ENCODE results near the gene RWDD2A.
"Not testable (repeated sequence)": the region's sequence is repeated elsewhere in the genome, so short reads cannot be mapped to it uniquely, and the experiment has no call there.

Gene RWDD2A

DNA sequence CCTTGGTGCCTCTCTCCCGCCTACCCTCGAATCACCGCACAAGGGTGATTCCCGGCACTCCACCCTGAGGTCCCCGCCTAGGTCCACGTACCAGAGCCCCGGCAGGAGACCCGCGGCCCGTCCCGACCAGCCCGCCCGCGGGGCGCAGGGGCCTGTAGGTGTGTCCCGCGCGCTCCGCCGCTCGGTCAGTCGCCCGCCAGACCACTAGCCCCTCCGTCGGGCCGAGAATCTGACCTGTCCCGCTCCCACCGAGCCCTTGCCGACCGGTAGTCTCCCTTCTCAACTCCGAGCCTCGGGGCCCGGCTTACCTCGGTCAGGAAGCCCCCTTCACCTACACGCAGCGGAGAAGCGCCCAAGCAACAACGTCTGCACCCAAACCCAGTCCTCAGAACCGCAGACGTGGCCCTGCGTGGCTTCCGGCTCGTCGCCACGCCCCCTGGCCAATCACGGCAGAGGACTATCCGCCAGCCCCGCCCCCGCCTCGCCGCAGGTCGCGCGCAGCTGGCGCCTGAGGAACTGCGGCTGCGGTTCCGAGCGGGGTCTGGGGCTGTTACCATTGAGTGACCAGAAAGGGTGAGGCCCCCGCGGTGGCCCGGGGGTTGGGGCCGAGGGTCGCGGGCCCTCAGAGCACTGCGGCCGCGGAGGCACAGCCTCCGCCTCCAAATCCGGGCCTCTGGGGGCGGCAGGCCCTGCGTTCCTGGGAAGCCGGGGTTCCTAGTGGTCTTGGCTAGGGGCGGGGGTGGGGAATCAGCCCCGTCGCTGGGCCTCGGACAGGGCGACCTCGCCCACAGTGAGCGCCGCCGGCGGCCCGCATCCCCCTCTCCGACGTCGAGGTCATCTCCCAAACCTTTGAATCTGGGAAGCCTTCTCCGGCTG is at the start of gene RWDD2A, which contains the start of gene PGM3:
RWDD2A (plus strand) TSS at position 487 of the 876 bp plus-strand sequence. CDS start 1,095 bp downstream, outside the sequence.
PGM3 (minus strand) TSS at position 395 of the 876 bp plus-strand sequence. CDS start 2,253 bp downstream, outside the sequence.
- peak; percentile 90 for DNase-seq

DNA sequence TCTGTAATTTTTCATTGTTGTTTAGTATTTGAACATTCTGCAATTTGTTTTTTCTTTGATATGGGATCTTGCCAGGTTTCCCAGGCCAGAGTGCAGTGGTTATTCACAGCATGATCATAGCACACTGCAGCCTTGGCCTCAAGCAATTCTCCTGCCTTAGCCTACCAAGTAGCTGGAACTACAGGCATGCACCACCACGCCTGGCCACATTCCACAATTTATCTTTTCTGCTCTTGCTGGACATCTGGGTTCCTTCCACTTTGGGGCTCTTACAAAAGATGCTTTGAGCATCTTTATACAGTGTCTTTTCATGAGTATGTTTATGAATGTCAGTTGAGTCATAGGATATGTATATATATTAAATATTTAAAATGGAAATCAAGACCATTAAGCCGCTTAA is 42.0 kb upstream of the RWDD2A start:
- DNase-seq: no peak

DNA sequence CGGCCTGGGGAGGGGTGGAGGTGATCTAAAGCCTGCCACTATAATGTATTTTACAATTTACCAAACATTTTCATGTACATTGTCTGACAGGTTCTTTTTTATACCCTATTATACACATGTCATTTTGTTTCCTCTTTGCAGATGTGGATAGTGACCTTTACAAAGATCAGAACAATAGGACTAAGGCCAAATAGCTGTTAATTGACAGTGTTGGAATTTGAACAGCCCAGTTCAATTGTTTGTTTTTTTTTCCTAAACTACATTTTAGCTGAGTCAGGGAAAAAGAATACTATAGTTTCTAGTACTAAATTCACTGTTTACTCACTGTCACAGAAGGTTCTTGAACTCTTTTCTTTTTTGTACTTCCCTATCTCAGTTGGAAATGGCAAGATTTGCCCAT is 40.2 kb upstream of the RWDD2A start:
- DNase-seq: no peak

DNA sequence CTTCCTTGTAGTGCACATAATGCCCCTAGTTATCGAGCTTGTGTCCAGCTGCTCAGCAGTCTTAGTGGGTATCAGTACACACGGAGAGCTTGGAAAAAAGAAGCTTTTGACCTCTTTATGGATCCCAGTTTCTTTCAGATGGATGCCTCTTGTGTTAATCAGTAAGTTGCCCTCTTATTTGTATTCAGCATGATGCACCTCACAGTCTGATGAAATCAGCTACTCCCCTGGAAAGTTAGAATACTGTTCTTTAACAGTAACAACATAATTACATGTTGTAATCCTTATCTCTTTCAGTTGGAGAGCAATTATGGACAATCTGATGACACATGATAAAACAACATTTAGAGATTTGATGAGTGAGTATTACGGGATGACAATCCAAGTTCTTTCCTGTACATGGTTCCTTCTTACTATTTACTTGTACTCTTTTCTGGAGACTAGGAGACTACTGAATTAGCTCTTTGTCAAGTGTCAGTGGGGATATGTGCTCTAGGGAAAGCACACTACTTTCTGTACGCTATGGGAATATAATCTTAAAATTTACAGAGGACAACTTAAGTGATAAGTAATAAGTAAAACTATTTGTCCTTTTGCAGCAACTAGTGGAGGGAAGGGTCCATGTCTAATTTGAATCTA is 39.2 kb upstream of the RWDD2A start:
- DNase-seq: no peak

DNA sequence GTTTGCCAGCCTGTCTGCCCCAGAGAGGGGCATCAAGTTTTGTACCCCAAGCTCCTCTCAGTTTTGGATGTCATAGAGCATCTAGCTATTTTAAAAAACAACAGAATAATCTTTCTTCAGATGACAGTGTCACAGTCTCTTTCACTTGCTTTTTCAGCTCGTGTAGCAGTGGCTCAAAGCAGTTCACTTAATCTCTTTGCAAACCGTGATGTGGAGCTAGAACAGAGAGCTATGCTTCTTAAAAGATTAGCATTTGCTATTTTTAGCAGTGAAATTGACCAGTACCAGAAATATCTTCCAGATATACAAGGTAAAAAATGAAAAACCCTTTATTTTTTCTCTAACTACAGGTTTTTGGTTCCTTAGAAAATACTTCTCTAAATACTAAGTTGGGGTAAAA is 37.4 kb upstream of the RWDD2A start:
- DNase-seq: no peak

DNA sequence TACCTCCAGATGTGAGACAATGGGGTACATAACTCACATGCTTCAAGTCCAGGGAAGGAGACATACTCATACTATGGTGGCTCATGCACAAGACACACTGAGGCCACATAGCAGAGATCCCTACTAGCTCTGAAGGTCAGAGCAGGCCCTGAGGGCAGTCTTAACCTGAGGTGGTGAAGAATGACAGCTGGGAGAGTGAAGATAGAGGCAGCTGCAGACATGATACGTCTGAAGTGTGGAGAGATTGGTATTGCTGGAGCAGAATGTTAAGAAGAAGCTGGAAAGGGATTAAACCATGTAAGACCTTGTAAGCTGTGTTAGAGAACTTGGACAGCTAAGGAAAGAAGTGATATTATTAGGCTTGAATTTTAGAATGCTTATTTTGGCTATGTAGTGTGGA is 33.0 kb upstream of the RWDD2A start:
- DNase-seq: no peak

DNA sequence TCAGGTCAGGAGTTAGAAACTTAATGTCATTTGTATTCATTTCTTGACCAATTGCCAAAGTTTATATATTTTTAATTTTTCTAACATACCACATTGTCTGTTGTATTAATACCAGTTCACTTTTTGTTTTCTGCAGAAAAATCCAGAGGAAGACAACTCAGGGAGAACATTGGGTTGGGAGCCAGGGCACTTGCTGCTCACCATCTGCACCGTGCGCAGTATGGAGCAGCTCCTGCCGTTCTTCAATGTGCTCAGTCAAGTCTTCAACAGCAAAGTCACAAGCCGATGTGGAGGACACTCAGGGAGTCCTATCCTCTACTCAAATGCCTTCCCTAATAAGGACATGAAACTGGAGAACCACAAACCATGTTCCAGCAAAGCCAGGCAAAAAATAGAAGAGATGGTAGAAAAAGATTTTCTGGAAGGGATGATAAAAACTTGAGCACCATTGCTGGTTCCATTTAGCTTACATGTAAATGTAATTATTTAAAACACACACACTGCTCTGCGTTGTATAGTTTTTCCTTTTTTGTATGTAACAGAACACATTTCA is 25.4 kb upstream of the RWDD2A start:
- no peak for DNase-seq

DNA sequence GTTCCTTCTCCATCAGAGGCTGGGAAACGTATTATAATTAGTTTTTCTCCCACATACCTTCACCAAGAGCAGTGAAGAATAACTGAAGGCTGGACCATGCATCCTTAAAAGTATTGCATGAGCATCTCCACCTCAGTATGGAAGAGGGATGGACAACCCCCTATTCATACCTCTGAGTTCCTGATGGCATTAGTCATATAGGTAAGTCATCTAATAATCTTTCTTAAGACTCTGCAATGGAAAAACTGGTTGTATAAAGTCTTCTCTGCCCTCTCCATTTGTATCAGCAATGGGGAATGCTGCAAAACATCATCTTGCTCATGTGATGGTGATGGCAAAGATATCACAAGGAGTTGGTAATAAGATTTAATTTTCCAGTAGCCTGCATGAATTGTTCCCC is 24.6 kb upstream of the RWDD2A start:
- no peak for DNase-seq

DNA sequence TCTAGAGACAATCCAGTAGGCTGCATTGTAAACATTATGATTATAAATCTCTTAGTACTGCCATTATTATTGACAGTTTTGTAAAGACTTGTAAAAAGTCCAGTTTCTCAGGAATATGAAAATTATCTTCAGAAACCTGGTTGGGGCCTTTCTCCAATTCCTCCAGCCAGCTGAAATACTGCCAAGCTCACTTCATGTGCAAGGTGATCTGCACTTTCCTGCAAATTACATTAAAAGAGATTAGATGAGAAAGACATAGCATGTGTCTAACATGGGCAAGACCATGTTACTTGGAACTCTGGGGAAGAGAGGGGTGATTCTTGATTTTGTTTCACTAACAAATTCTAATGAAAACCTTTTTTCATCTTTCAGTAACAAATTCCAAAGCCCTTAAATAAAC is 24.1 kb upstream of the RWDD2A start:
- DNase-seq: no peak

DNA sequence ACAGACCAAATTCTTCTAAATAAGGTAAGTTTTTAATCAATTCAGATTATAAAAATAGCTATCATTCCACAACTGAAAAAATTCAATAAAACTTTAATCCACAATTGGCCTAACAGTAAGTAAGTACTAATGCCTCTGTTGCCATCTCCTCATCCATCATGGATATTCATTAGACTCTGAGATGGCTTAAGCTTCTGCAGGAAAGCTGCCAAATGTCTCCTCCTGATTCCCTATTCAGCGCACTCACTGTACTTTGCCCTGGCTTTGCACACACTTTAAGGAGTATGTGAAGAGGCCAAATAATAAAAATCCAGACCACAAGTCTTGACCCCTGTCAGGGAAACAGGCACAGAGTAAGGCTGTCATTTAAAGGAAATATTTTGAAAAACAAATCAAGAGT is 23.6 kb upstream of the RWDD2A start:
- DNase-seq: no peak

DNA sequence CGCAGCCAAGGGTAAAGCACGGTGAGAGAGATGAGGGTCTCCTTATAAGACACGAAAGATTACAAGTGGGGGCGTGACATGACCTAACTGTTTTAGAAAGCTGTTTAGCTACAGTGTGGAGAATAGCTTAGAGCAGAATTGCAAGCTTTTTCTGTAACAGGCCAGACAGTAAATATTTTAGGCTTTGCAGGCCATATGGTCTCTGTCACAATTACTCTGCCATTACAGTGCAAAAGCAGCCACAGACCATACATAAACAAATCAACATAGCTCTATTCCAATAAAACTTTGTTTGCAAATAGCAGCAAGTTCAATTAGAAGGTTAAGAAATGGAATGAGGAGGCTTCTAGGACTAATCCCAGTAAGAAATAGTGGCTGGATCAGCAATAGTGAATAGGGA is 16.9 kb upstream of the RWDD2A start:
- no peak for DNase-seq

DNA sequence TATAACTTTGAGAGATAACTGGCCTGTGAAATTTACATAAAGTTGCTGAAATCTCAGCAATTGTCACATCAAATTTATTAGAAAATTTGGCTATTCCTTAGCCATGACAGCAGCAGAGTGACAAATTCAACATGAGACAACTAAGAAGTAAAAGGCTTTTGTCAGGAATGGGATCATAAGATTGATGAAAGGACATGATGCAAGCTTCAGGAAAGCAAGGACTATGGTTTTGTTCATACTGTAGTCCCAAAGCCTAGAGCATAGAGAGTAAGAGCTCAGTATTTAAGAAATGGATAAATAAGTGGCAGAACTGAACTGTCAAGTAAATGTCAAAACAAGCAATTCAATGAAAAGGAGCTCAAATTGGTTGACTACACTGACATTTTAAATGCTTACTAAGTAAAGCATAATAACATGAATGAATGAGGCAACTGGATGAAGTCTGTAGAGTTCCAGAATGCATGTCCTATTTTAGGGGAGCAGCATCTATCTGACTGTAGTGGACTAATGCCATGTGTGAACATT is 12.7 kb upstream of the RWDD2A start:
- DNase-seq: no peak

DNA sequence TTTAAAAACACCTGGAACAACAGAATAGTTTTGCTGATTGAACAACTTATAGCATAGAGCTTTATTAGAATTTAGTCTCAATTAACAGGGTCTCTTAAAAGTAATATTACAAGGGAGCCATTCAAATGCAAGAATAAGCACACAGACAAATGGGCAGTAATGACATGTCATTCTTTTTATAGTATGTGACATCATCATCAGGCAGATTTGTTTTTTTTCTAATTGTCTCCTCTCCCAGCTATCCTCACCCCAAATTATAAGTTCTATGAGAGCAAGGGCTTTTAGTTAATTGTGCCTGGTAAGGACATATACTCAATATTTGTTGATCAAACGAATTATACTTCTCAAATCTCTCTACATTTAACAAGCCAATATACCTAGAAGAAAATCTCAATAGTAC is 11.0 kb upstream of the RWDD2A start:
- no peak for DNase-seq

DNA sequence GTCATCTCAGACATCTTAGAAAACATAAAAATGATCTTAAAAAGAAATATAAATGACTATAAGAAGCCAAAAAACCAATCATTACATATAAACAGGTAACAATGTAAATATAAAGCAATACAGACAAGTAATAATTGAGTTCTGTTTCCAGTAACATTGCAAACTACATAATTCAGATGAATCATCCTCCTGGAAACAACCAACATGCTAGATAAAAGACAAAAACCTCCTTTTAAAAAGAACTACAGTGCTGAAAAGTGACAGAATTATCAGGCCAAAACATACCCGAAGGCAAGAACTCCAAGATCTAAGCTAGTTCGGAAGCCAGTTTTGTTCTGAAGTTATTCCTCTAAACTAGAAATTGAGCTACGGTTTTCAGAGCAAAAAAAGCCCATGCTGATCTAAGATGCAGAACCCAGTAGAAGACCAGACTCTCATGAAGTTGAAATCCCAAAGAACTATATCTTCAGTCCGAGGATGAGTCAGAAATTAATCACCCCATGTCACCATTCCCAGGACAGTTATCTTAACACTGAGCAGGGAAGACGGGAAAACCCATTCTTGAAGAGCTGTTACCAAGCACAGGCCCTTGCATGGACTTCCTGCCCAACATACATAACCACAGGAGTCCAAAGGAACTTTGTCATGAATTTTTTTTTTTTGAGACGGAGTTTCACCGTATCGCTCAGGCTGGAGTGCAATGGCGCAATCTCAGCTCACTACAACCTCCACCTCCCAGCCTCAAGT is 9.9 kb upstream of the RWDD2A start:
- no peak for DNase-seq

DNA sequence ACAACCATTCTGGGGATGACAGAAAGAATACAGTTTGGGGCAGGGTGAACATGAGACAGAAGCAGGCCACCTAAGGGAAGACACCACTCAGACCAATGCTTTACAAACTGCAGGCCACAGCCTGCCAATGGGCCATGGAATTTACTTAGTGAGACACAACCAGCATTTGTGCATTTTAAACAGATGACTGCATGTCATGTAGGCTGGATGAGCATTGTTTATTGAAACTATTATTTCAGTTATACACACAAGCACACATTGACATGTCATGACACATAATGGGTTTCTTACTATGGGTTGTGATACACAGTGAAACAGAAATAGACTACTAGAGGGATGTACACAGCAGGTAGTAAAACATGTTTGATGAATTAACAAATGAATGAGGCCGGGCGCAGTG is 8.1 kb upstream of the RWDD2A start:
- DNase-seq: no peak

DNA sequence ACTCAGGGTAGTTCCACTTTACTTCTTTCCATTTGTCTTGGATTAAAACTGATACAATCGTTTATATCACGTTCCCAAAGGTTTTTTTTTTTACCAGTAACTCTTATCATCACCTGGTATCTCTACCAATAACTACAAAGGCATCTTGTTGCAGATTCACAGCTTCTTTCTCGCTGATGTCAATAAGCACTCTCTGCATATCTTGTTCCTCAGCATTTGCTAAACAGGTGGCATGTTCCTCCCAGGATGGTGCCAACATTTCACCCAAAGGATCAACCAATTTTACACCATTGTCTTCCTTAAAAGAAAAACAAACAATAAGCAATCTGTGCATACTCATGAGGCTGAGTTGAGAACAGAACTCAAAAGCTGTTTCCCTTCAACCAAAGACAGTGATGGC is 4.7 kb upstream of the RWDD2A start:
- no peak for DNase-seq

DNA sequence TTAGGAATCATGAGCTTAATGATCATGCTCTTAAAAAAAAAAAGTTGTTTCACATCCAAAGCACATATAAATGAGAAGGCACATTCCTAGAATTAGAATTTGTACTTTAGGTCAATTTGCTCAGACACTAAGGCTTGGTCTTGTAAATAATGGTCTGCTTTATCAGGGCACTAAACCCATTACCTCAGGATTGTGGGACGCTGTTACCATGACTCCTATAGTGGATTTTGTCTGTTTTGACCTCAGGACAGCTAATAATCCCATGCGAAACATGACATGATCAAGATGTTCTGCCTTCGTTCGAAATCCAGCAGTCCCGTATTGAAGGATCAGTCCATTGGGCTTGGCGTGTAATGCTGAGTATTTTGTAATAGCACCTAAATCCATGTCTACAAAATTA is 2.5 kb upstream of the RWDD2A start:
- DNase-seq: no peak

DNA sequence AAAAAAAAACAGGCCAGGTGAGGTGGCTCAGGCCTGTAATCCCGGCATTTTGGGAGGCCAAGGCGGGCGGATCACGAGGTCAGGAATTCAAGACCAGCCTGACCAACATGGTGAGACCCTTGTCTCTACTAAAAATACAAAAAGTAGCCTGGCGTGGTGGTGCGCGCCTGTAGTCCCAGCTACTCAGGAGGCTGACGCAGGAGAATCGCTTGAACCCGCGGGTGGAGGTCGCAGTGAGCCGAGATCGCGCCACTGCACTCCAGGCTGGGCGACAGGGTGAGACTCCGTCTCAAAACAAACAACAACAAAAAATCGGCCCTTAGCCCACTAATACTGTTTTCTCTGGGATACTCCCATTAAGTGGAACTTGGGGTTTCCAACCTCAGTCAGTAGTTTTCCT is 1.2 kb upstream of the RWDD2A start:
- not testable (repeated sequence) for DNase-seq

DNA sequence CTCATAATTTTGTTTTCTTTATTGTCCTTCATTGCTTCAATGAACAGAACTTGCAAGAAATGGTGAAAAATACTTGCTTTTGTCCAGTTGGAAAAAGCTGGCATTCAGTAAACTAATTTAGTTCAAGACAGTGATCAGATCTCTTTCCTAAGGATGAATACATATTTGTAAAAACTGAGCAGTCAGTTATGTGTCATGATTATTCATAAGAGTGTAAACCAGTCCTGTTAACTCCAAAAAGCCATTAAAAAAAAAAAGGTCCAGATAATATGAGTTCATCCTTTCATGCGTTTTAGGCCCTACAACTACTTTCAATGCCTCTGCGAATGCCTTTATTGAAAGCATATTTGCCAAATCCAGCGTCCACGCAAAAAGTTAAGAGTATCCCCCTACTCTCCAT is 701 bp upstream of the RWDD2A start:
- no peak for DNase-seq

DNA sequence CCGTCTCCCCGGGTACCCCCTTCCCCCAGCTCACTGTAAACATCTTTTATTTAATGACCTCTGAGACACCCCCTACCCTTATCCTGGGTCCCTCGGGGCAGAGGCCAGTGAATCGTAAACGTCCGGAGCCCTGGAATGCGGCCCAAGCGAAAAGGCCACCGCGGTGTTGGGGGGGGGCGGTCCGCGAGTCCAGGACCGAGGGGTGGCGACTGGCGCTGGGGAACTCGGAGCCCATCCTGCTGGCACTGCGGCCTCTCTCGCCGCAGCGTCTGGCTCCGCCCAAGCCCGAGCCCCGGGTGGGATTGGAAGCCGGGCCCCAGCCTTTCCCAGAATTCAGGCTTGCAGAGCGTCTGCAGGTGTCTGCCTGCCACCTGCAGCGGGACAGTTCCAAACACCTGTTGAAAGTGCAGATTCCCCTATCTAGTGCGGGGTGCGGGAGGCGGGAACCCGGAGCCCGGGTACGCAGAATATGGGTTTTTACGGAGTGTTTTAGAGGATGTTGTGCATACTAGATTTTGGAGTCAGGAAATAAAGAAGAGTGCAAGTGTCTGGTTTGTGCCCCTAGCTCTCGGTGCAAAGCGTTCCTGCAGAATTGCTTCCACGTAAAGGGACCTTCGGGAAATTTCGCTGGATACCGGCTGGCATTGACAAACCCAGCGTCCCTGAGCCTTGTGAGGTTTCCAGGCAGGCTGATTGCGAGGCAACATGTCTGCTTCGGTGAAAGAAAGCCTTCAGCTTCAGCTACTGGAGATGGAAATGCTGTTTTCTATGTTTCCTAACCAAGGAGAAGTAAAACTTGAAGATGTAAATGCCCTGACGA is 800 bp downstream of the RWDD2A start:
- DNase-seq: peak; percentile 7

DNA sequence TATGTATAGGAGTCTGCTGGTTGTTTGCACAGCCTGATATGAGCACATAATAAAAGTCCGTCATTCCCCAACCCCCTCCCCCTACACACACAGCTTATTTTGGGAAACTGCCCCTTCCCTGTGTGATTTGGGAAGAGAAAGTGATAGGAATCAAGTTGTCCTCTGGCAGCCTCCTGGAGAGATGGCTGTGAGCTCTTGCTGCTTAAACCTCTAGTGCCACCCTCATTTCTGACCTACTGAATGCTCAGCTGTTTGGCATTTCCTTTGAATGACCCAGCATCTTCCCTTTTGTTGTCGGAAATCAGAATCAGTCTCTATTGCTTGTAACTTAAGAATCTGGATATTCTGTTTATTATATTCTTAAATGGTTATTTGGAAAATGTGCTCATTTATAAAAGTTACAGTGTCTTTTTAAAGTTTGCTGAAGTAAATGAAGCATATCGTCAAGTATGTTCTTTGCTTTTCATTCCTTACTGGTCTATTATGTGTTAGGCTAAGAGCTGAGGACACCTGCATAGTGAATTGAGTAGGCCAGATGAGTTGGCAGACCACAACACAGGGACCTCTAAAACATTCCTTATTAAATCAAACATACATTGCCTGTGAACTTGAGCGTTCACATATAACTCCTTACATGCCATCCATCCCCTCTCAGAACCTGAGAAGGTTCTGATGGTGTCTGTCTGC is 5.5 kb downstream of the RWDD2A start:
- no peak for DNase-seq
